ENCODE results near the gene CCN6.
"Not testable (repeated sequence)": the region's sequence is repeated elsewhere in the genome, so short reads cannot be mapped to it uniquely, and the experiment has no call there.

The CCN6 gene

GRCh38 chr6:112049996-112050395 is 3.9 kb upstream of the CCN6 start:
- no peak for DNase-seq (ENCODE audit: low read depth, low spot score)

- no peak for DNase-seq (ENCODE audit: low read depth, low spot score)
Observed at GRCh38 chr6:112050429-112050828, 3.5 kb upstream of the CCN6 start.

GRCh38 chr6:112051251-112051740 is 2.6 kb upstream of the CCN6 start:
- not testable (repeated sequence) for DNase-seq (ENCODE audit: low read depth, low spot score)

- no peak for DNase-seq (ENCODE audit: low read depth, low spot score)
Observed at GRCh38 chr6:112054555-112055190, 769 bp downstream of the CCN6 start.

GRCh38 chr6:112058243-112059032 is 4.5 kb downstream of the CCN6 start:
- DNase-seq (ENCODE audit: low read depth, low spot score): no peak

GRCh38 chr6:112061605-112062004 is 7.7 kb downstream of the CCN6 start:
- no peak for DNase-seq (ENCODE audit: low read depth, low spot score)

GRCh38 chr6:112062966-112063365 is 9.1 kb downstream of the CCN6 start:
- DNase-seq (ENCODE audit: low read depth, low spot score): no peak

GRCh38 chr6:112065426-112065986 is 11.6 kb downstream of the CCN6 start:
- no peak for DNase-seq (ENCODE audit: low read depth, low spot score)

- DNase-seq (ENCODE audit: low read depth, low spot score): no peak
Observed at GRCh38 chr6:112066606-112067005, 12.7 kb downstream of the CCN6 start.

GRCh38 chr6:112081569-112081968 is 27.7 kb downstream of the CCN6 start:
- DNase-seq (ENCODE audit: low read depth, low spot score): no peak

- DNase-seq (ENCODE audit: low read depth, low spot score): no peak
Observed at GRCh38 chr6:112085286-112086065, 31.6 kb downstream of the CCN6 start.

GRCh38 chr6:112086744-112087135 is 32.8 kb downstream of the CCN6 start:
- DNase-seq (ENCODE audit: low read depth, low spot score): peak; percentile 13

- peak; percentile 83 for DNase-seq (ENCODE audit: low read depth, low spot score)
Observed at GRCh38 chr6:112087136-112087911, 33.4 kb downstream of the CCN6 start, which contains the start of the genes FAM229B and TUBE1. TSS of gene FAM229B (plus strand) at chr6:112087591. CDS start at chr6:112099284, 11,693 bp downstream. TSS of gene TUBE1 (minus strand) at chr6:112087482. CDS start at chr6:112087434, 48 bp downstream.

- DNase-seq (ENCODE audit: low read depth, low spot score): no peak
Observed at GRCh38 chr6:112087916-112088315, 34.0 kb downstream of the CCN6 start.

GRCh38 chr6:112096901-112097300 is 43.0 kb downstream of the CCN6 start:
- no peak for DNase-seq (ENCODE audit: low read depth, low spot score)

GRCh38 chr6:112100561-112100960 is 46.7 kb downstream of the CCN6 start:
- DNase-seq (ENCODE audit: low read depth, low spot score): no peak

GRCh38 chr6:112106026-112106425 is 52.1 kb downstream of the CCN6 start:
- DNase-seq (ENCODE audit: low read depth, low spot score): not testable (repeated sequence)

GRCh38 chr6:112106562-112106961 is 52.7 kb downstream of the CCN6 start:
- no peak for DNase-seq (ENCODE audit: low read depth, low spot score)

GRCh38 chr6:112109262-112109661 is 55.4 kb downstream of the CCN6 start:
- DNase-seq (ENCODE audit: low read depth, low spot score): no peak

GRCh38 chr6:112113431-112113830 is 59.5 kb downstream of the CCN6 start:
- DNase-seq (ENCODE audit: low read depth, low spot score): no peak

GRCh38 chr6:112113918-112114317 is 60.0 kb downstream of the CCN6 start:
- DNase-seq (ENCODE audit: low read depth, low spot score): peak; percentile 12
